Mesendoderm (in vitro differentiated cells): Measurements from ENCODE around the gene IRX5.

Source experiments
- DNase-seq: peaks from one replicate; pipeline ENCODE4 v3.0.0; 2013
- H2AK5ac ChIP-seq: 2 replicates; pipeline ENCODE4 v1.6.1; 2013; ENCODE audit warnings: low read length, inconsistent platforms
- H2BK120ac ChIP-seq: 2 replicates; pipeline ENCODE4 v1.6.1; 2013; ENCODE audit warnings: low read depth, mild to moderate bottlenecking, low read length, moderate library complexity, mixed read lengths
- H2BK15ac ChIP-seq: replicated peaks from 2 replicates; pipeline ENCODE4 v1.6.1; 2013; ENCODE audit warnings: low read depth, mild to moderate bottlenecking, moderate library complexity
- H2BK5ac ChIP-seq: 2 replicates; pipeline ENCODE4 v1.6.1; 2013; ENCODE audit warnings: low read length, inconsistent platforms
- H3K18ac ChIP-seq: 2 replicates; pipeline ENCODE4 v1.6.1; 2013; ENCODE audit warnings: mild to moderate bottlenecking, low read length, mixed read lengths
- H3K23ac ChIP-seq: one replicate; pipeline ENCODE4 v1.6.1; 2013; ENCODE audit warnings: low read length
- H3K27ac ChIP-seq: 2 replicates; pipeline ENCODE4 v1.5.1; 2013; ENCODE audit warnings: low read depth, mild to moderate bottlenecking, inconsistent platforms, low read length, moderate library complexity
- H3K27me3 ChIP-seq: 2 replicates; pipeline ENCODE4 v1.6.1; 2013; ENCODE audit warnings: low read length, control low read depth, mild to moderate bottlenecking, inconsistent platforms; ENCODE audit not compliant: insufficient read depth, poor library complexity
- H3K36me3 ChIP-seq: 2 replicates; pipeline ENCODE4 v1.6.1; 2013; ENCODE audit warnings: low read length, inconsistent platforms; ENCODE audit not compliant: control insufficient read depth, insufficient read depth
- H3K4ac ChIP-seq: one replicate; pipeline ENCODE4 v1.6.1; 2013; ENCODE audit warnings: low read depth, mild to moderate bottlenecking, low read length, moderate library complexity
- H3K4me1 ChIP-seq: 2 replicates; pipeline ENCODE4 v1.6.1; 2013; ENCODE audit warnings: low read depth, low read length, inconsistent platforms; ENCODE audit not compliant: control insufficient read depth
- H3K4me2 ChIP-seq: 2 replicates; pipeline ENCODE4 v1.6.1; 2013; ENCODE audit warnings: low read length
- H3K4me3 ChIP-seq: 2 replicates; pipeline ENCODE4 v1.5.1; 2013; ENCODE audit warnings: mild to moderate bottlenecking, low read length
- H3K56ac ChIP-seq: one replicate; pipeline ENCODE4 v1.6.1; 2013; ENCODE audit warnings: low read length
- H3K79me1 ChIP-seq: 2 replicates; pipeline ENCODE4 v1.6.1; 2013; ENCODE audit warnings: low read length, inconsistent platforms
- H3K79me2 ChIP-seq: 2 replicates; pipeline ENCODE4 v1.6.1; 2013; ENCODE audit warnings: mild to moderate bottlenecking, low read length; ENCODE audit not compliant: control insufficient read depth, insufficient read depth
- H3K9ac ChIP-seq: 2 replicates; pipeline ENCODE4 v1.6.1; 2013; ENCODE audit warnings: low read length, inconsistent platforms
- H4K5ac ChIP-seq: one replicate; pipeline ENCODE4 v1.6.1; 2013; ENCODE audit warnings: low read length
- H4K8ac ChIP-seq: one replicate; pipeline ENCODE4 v1.6.1; 2013; ENCODE audit warnings: low read depth, mild to moderate bottlenecking, control low read depth, low read length, moderate library complexity
- WGBS: extraction: QIAGEN DNeasy Blood & Tissue Kit; methylation state at CpG from one replicate; pipeline ENCODE4 v1.1.7; 2013; ENCODE audit warnings: low lambda C conversion rate, missing lambda C conversion rate; ENCODE audit not compliant: insufficient coverage; ENCODE audit errors: extremely low coverage; 5-methylcytosine and 5-hydroxymethylcytosine counted together

IRX5 gene

GRCh38 chr16:54935266-54935968, 4.8 kb downstream of the IRX5 start:
- H3K9ac ChIP-seq: no peak overlapping the region
- no peak overlapping the region for H4K5ac ChIP-seq
- no peak overlapping the region for H3K18ac ChIP-seq
- no peak for DNase-seq
- no peak overlapping the region for H3K4ac ChIP-seq
- peaks cover 75% of the 10 kb centered on the region for H3K27me3 ChIP-seq
- no peak overlapping the region for H3K4me3 ChIP-seq
- H2BK5ac ChIP-seq: no peak overlapping the region
- no peak overlapping the region for H2BK120ac ChIP-seq
- H3K36me3 ChIP-seq: no peaks in the 10 kb centered on the region
- no peaks in the 10 kb centered on the region for H3K79me1 ChIP-seq
- H2AK5ac ChIP-seq: no peak overlapping the region
- no peak overlapping the region for H3K4me2 ChIP-seq
- H4K8ac ChIP-seq: no peak overlapping the region
- WGBS: no CpG with 5 or more reads among the region's 28 CpGs
- H2BK15ac ChIP-seq: no peak overlapping the region
- no peak overlapping the region for H3K23ac ChIP-seq
- H3K4me1 ChIP-seq: no peaks in the 10 kb centered on the region
- H3K27ac ChIP-seq: no peak overlapping the region
- no peaks in the 10 kb centered on the region for H3K79me2 ChIP-seq
- no peak overlapping the region for H3K56ac ChIP-seq

- H3K36me3 ChIP-seq: no peaks in the 10 kb centered on the region
- H3K4me1 ChIP-seq: no peaks in the 10 kb centered on the region
- H3K79me2 ChIP-seq: no peaks in the 10 kb centered on the region
- peak; percentile 71 for DNase-seq
- no peak overlapping the region for H4K5ac ChIP-seq
- no peak overlapping the region for H3K27ac ChIP-seq
- no peak overlapping the region for H2BK120ac ChIP-seq
- no peak overlapping the region for H3K4me3 ChIP-seq
- no peak overlapping the region for H3K23ac ChIP-seq
- peaks cover 85% of the 10 kb centered on the region for H3K27me3 ChIP-seq
- no peak overlapping the region for H4K8ac ChIP-seq
- H2AK5ac ChIP-seq: no peak overlapping the region
- peak overlapping the region; percentile 39 for H3K4me2 ChIP-seq
- H2BK5ac ChIP-seq: no peak overlapping the region
- no peak overlapping the region for H3K18ac ChIP-seq
- H3K9ac ChIP-seq: no peak overlapping the region
- H2BK15ac ChIP-seq: no peak overlapping the region
- H3K56ac ChIP-seq: no peak overlapping the region
- no peaks in the 10 kb centered on the region for H3K79me1 ChIP-seq
- WGBS: no CpG with 5 or more reads among the region's 56 CpGs
- H3K4ac ChIP-seq: no peak overlapping the region
Measured at GRCh38 chr16:54936201-54936978, 5.7 kb downstream of the IRX5 start.

GRCh38 chr16:54936979-54937670, 6.5 kb downstream of the IRX5 start:
- H3K18ac ChIP-seq: no peak overlapping the region
- H3K23ac ChIP-seq: no peak overlapping the region
- H3K4me1 ChIP-seq: no peaks in the 10 kb centered on the region
- H3K79me1 ChIP-seq: no peaks in the 10 kb centered on the region
- no peak overlapping the region for H3K4ac ChIP-seq
- peak; percentile 82 for DNase-seq
- peaks cover 79% of the 10 kb centered on the region for H3K27me3 ChIP-seq
- no peaks in the 10 kb centered on the region for H3K79me2 ChIP-seq
- no peak overlapping the region for H3K4me3 ChIP-seq
- no peak overlapping the region for H4K8ac ChIP-seq
- peak overlapping the region; percentile 23 for H3K9ac ChIP-seq
- H3K4me2 ChIP-seq: peak overlapping the region; percentile 65
- no CpG with 5 or more reads among the region's 39 CpGs for WGBS
- H2BK15ac ChIP-seq: no peak overlapping the region
- H3K56ac ChIP-seq: no peak overlapping the region
- H2BK5ac ChIP-seq: no peak overlapping the region
- H3K36me3 ChIP-seq: no peaks in the 10 kb centered on the region
- no peak overlapping the region for H4K5ac ChIP-seq
- no peak overlapping the region for H2BK120ac ChIP-seq
- no peak overlapping the region for H2AK5ac ChIP-seq
- H3K27ac ChIP-seq: no peak overlapping the region

- no peak overlapping the region for H3K4me3 ChIP-seq
- H3K4me1 ChIP-seq: no peaks in the 10 kb centered on the region
- no peak overlapping the region for H3K9ac ChIP-seq
- H3K56ac ChIP-seq: no peak overlapping the region
- H3K27ac ChIP-seq: no peak overlapping the region
- H3K79me2 ChIP-seq: no peaks in the 10 kb centered on the region
- H2BK5ac ChIP-seq: no peak overlapping the region
- no peak overlapping the region for H2BK15ac ChIP-seq
- peak overlapping the region; percentile 32 for H3K4me2 ChIP-seq
- no peak overlapping the region for H3K18ac ChIP-seq
- H3K79me1 ChIP-seq: no peaks in the 10 kb centered on the region
- no CpG with 5 or more reads among the region's 35 CpGs for WGBS
- no peak for DNase-seq
- no peaks in the 10 kb centered on the region for H3K36me3 ChIP-seq
- H2AK5ac ChIP-seq: no peak overlapping the region
- no peak overlapping the region for H3K4ac ChIP-seq
- peaks cover 73% of the 10 kb centered on the region for H3K27me3 ChIP-seq
- no peak overlapping the region for H3K23ac ChIP-seq
- no peak overlapping the region for H2BK120ac ChIP-seq
- H4K8ac ChIP-seq: no peak overlapping the region
- H4K5ac ChIP-seq: no peak overlapping the region
Measured at GRCh38 chr16:54937671-54938211, 7.1 kb downstream of the IRX5 start.

DNA sequence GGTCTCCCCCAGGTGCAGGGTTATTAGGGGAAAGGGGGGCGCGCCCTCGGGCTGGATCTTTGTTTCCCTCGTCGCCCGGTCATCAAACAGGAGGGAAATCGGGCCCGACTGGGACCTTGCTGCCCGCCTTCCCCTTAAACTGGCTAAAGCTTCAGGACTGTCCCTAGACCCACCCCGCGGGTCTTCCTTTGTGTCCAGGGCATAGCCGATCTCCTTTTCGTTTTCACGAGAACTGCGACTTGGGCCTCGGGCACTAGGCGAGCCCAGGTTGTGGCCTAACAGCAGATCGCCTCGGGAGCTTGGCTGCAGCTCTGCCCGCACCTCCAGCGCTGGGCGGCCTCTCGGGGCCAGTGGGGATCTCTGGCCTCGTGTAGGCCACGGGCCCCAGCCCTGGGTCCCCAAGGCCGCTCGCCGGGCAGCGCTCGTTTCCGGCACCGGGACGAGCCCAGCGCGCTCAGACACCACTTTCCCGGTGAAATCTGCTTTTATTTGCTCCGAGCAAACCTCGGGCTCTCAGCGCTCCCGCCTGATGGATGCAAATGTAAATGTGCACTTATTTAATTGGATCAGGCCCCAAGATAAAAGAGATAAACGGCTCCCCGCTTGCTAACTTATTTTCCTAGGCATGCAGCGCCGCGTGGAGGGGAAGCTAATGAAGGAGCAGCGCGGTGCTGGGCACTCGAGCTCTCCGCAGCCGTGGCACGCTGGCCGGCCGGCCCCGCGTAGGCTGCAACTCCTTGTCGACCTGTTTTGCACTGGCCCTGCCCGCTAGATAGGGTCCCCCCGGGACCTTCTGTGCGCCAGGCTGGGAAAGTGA, 7.8 kb downstream of the IRX5 start:
- no peaks in the 10 kb centered on the region for H3K36me3 ChIP-seq
- H3K18ac ChIP-seq: no peak overlapping the region
- DNase-seq: peak; percentile 39
- no peaks in the 10 kb centered on the region for H3K79me2 ChIP-seq
- WGBS: no CpG with 5 or more reads among the region's 59 CpGs
- H3K23ac ChIP-seq: peak overlapping the region; percentile 30
- no peak overlapping the region for H4K8ac ChIP-seq
- H3K9ac ChIP-seq: no peak overlapping the region
- H4K5ac ChIP-seq: no peak overlapping the region
- H2BK15ac ChIP-seq: no peak overlapping the region
- H3K27me3 ChIP-seq: peaks cover 67% of the 10 kb centered on the region
- no peak overlapping the region for H2BK5ac ChIP-seq
- H3K4ac ChIP-seq: no peak overlapping the region
- no peak overlapping the region for H2BK120ac ChIP-seq
- H3K4me3 ChIP-seq: no peak overlapping the region
- H3K79me1 ChIP-seq: no peaks in the 10 kb centered on the region
- peak overlapping the region; percentile 0 for H3K4me2 ChIP-seq
- peak overlapping the region; percentile 1 for H3K56ac ChIP-seq
- no peak overlapping the region for H2AK5ac ChIP-seq
- H3K4me1 ChIP-seq: no peaks in the 10 kb centered on the region
- no peak overlapping the region for H3K27ac ChIP-seq
